ENCODE measurements around the gene ACTG2. TPM values are rescaled to one million over a fixed set of nuclear protein-coding genes. Genes with fewer than 3 reads are reported as not detected.

Gene ACTG2
- total RNA-seq, 1 experiment from 2014 or later = 0.23 TPM

DNA sequence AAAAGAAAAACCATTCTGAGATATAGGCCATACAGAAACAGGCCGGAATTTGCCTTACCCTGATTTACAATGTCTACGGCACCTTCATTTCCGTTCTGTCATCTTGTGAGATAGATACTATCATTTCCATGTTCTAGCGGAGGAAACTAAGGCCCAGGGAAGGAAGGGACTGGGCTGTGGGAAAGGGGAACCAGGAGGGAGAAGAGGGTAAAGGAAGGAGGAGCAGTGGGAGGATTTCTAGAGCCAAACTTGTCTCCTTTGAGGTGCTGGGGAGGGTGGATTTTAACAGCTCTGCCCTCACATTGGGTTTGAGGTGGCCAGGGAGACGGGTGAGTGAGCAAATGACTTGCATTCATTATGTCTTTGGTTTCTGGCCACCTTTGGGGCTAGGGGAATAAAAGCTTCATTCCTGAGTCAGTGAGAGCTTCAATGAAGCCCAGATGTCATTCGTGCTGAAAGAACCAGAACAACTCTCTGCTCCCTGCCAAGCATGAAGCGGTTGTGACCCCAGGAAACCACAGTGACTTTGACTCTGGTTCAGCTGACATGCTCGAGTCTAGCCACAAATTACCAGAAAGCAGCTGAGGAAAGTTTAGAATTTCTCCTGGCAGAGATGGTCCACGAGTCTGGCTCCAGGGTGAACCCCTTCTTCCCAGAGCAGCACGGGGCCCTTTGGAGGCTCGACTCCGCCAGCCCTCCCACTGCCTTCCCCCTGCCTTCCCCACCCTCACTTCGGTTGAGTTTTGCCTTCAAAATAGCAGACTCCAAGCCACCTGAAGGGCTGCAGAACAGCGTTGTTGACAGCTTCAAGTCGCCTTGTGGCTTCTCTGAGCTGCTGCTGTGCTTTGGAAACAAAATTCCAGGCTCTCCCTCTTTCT is 3.8 kb downstream of the ACTG2 start:
- Histone ChIP-seq H3K27me3 (ENCODE audit: control insufficient read depth, insufficient read depth, low read length) (no peaks in the 10 kb centered on the region), H3K9me3 (ENCODE audit: control insufficient read depth, insufficient read depth, low read depth, low read length) (no peaks in the 10 kb centered on the region), H3K4me1 (ENCODE audit: control insufficient read depth, insufficient read depth, low read length) (no peaks in the 10 kb centered on the region), H3K4me3 (ENCODE audit: low read depth in 2 of 2, low read length in 2 of 2) (no peak overlapping the region), H3K27ac (ENCODE audit: low read length) (no peak overlapping the region), H3K36me3 (ENCODE audit: control insufficient read depth, insufficient read depth, low read length) (no peaks in the 10 kb centered on the region)
- ATAC-seq (no peak), DNase-seq (ENCODE audit: low read depth, low spot score) (no peak)
- BruUV-seq (replicated peaks) = no TSS peak
- in situ Hi-C loops (cut with HindIII; ENCODE audit: low pct_unique_long_range_greater_than_20kb, low sequenced_read_pairs) = no loop called here
- TF ChIP-seq REST (IDR thresholded peaks at IDR 0.05; ENCODE audit: insufficient read depth in 1 of 2, low read depth in 2 of 2, low read length in 1 of 2) (no peak), TCF7L2 (IDR thresholded peaks at IDR 0.05; ENCODE audit: low read depth, low read length) (no peak), POLR2AphosphoS5 (IDR thresholded peaks at IDR 0.05; ENCODE audit: low read depth, low read length) (no peak), SIN3A (IDR thresholded peaks at IDR 0.05; ENCODE audit: borderline replicate concordance, insufficient read depth, low read depth, low read length) (no peak)
- TF ChIP-seq, protein P1, sequence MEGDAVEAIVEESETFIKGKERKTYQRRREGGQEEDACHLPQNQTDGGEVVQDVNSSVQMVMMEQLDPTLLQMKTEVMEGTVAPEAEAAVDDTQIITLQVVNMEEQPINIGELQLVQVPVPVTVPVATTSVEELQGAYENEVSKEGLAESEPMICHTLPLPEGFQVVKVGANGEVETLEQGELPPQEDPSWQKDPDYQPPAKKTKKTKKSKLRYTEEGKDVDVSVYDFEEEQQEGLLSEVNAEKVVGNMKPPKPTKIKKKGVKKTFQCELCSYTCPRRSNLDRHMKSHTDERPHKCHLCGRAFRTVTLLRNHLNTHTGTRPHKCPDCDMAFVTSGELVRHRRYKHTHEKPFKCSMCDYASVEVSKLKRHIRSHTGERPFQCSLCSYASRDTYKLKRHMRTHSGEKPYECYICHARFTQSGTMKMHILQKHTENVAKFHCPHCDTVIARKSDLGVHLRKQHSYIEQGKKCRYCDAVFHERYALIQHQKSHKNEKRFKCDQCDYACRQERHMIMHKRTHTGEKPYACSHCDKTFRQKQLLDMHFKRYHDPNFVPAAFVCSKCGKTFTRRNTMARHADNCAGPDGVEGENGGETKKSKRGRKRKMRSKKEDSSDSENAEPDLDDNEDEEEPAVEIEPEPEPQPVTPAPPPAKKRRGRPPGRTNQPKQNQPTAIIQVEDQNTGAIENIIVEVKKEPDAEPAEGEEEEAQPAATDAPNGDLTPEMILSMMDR (IDR thresholded peaks at IDR 0.05) = no peak
- intact Hi-C loops (cut with micrococcal nuclease; ENCODE audit: unreplicated experiment) = no loop called here
- ChIA-PET POLR2A (interaction anchor here (0.6 kb wide), 1 partner anchor 421 kb away, joined by 4 read pairs; no protein-coding TSS in a partner anchor), CTCF (no interaction called here)

- no peaks in the 10 kb centered on the region for H3K4me1 ChIP-seq (ENCODE audit: control insufficient read depth, insufficient read depth, low read length)
- intact Hi-C loops (cut with micrococcal nuclease; ENCODE audit: unreplicated experiment) (no loop called here), in situ Hi-C loops (cut with HindIII; ENCODE audit: low pct_unique_long_range_greater_than_20kb, low sequenced_read_pairs) (no loop called here)
- ATAC-seq = no peak
- no peak for TF ChIP-seq SIN3A (IDR thresholded peaks at IDR 0.05; ENCODE audit: borderline replicate concordance, insufficient read depth, low read depth, low read length)
- TF ChIP-seq POLR2AphosphoS5 (IDR thresholded peaks at IDR 0.05; ENCODE audit: low read depth, low read length) = no peak
- TF ChIP-seq, protein P1 (IDR thresholded peaks at IDR 0.05) = no peak
- TF ChIP-seq TCF7L2 (IDR thresholded peaks at IDR 0.05; ENCODE audit: low read depth, low read length) = no peak
- TF ChIP-seq REST (IDR thresholded peaks at IDR 0.05; ENCODE audit: insufficient read depth in 1 of 2, low read depth in 2 of 2, low read length in 1 of 2) = no peak
- no peak overlapping the region for H3K27ac ChIP-seq (ENCODE audit: low read length)
- no peaks in the 10 kb centered on the region for H3K36me3 ChIP-seq (ENCODE audit: control insufficient read depth, insufficient read depth, low read length)
- no peak overlapping the region for H3K4me3 ChIP-seq (ENCODE audit: low read depth in 2 of 2, low read length in 2 of 2)
- DNase-seq (ENCODE audit: low read depth, low spot score) = no peak
- no peaks in the 10 kb centered on the region for H3K9me3 ChIP-seq (ENCODE audit: control insufficient read depth, insufficient read depth, low read depth, low read length)
- H3K27me3 ChIP-seq (ENCODE audit: control insufficient read depth, insufficient read depth, low read length) = no peaks in the 10 kb centered on the region; the same call in 1 of the 2 replicates
- POLR2A ChIA-PET = no interaction called here
- CTCF ChIA-PET = no interaction called here
- BruUV-seq (replicated peaks) = no TSS peak
Observed at GRCh38 chr2:73897240-73897583, 4.4 kb downstream of the ACTG2 start.

All from Panc1 (cell line).